Rectal smooth muscle tissue (tissue), 1 donor: ENCODE data around the gene ATP7B.
A peak's percentile ranks its signal among the peaks of the same experiment; 100 is the strongest.

Experiments
- H3K27ac ChIP-seq: one replicate; pipeline ENCODE4 v1.7.0; 2013; ENCODE audit warnings: low read depth, low read length, inconsistent platforms
- H3K27me3 ChIP-seq: one replicate; pipeline ENCODE4 v1.7.0; 2013; ENCODE audit warnings: low read length; ENCODE audit not compliant: control insufficient read depth, insufficient read depth
- H3K36me3 ChIP-seq: one replicate; pipeline ENCODE4 v1.7.0; 2013; ENCODE audit warnings: low read length; ENCODE audit not compliant: control insufficient read depth, insufficient read depth
- H3K4me1 ChIP-seq: one replicate; pipeline ENCODE4 v1.7.0; 2013; ENCODE audit warnings: low read length; ENCODE audit not compliant: control insufficient read depth, insufficient read depth
- H3K4me3 ChIP-seq: one replicate; pipeline ENCODE4 v1.7.0; 2013; ENCODE audit warnings: low read length
- H3K9ac ChIP-seq: one replicate; pipeline ENCODE4 v1.7.0; 2013; ENCODE audit warnings: low read length

The ATP7B gene

GRCh38 chr13:52003541-52003940 lies 7.7 kb downstream of the ATP7B start:
- H3K36me3 ChIP-seq: no peaks in the 10 kb centered on the region
- H3K4me1 ChIP-seq: peaks cover 7% of the 10 kb centered on the region
- no peak overlapping the region for H3K27ac ChIP-seq
- H3K27me3 ChIP-seq: no peaks in the 10 kb centered on the region
- H3K4me3 ChIP-seq: no peak overlapping the region
- H3K9ac ChIP-seq: no peak overlapping the region

- H3K4me1 ChIP-seq: peaks cover 7% of the 10 kb centered on the region
- no peak overlapping the region for H3K9ac ChIP-seq
- no peak overlapping the region for H3K27ac ChIP-seq
- H3K4me3 ChIP-seq: no peak overlapping the region
- H3K36me3 ChIP-seq: no peaks in the 10 kb centered on the region
- no peaks in the 10 kb centered on the region for H3K27me3 ChIP-seq
Measured at GRCh38 chr13:52002361-52002760, 8.9 kb downstream of the ATP7B start.

- H3K27ac ChIP-seq: no peak overlapping the region
- no peak overlapping the region for H3K9ac ChIP-seq
- H3K36me3 ChIP-seq: no peaks in the 10 kb centered on the region
- H3K4me1 ChIP-seq: peaks cover 11% of the 10 kb centered on the region
- no peak overlapping the region for H3K4me3 ChIP-seq
- H3K27me3 ChIP-seq: no peaks in the 10 kb centered on the region
Measured at GRCh38 chr13:52001120-52001731, 10.0 kb downstream of the ATP7B start.

- H3K36me3 ChIP-seq: no peaks in the 10 kb centered on the region
- H3K4me1 ChIP-seq: peaks cover 11% of the 10 kb centered on the region
- H3K4me3 ChIP-seq: peak overlapping the region; percentile 28
- no peak overlapping the region for H3K9ac ChIP-seq
- H3K27me3 ChIP-seq: no peaks in the 10 kb centered on the region
- H3K27ac ChIP-seq: no peak overlapping the region
Measured at GRCh38 chr13:51999921-52000320, 11.3 kb downstream of the ATP7B start.

- no peaks in the 10 kb centered on the region for H3K27me3 ChIP-seq
- H3K27ac ChIP-seq: no peak overlapping the region
- peaks cover 11% of the 10 kb centered on the region for H3K4me1 ChIP-seq
- H3K9ac ChIP-seq: no peak overlapping the region
- peak overlapping the region; percentile 28 for H3K4me3 ChIP-seq
- no peaks in the 10 kb centered on the region for H3K36me3 ChIP-seq
Measured at GRCh38 chr13:51999510-51999911, 11.7 kb downstream of the ATP7B start.

- no peaks in the 10 kb centered on the region for H3K36me3 ChIP-seq
- no peaks in the 10 kb centered on the region for H3K27me3 ChIP-seq
- peak overlapping the region; percentile 13 for H3K27ac ChIP-seq
- no peak overlapping the region for H3K4me3 ChIP-seq
- H3K9ac ChIP-seq: no peak overlapping the region
- peaks cover 11% of the 10 kb centered on the region for H3K4me1 ChIP-seq
Measured at GRCh38 chr13:51998723-51999509, 12.3 kb downstream of the ATP7B start.

GRCh38 chr13:51997641-51998330 lies 13.5 kb downstream of the ATP7B start:
- Histone ChIP-seq H3K4me3 (no peak overlapping the region), H3K9ac (no peak overlapping the region), H3K27ac (no peak overlapping the region), H3K36me3 (no peaks in the 10 kb centered on the region), H3K27me3 (no peaks in the 10 kb centered on the region), H3K4me1 (peaks cover 11% of the 10 kb centered on the region)

GRCh38 chr13:51997186-51997585 lies 14.1 kb downstream of the ATP7B start:
- H3K27me3 ChIP-seq: no peaks in the 10 kb centered on the region
- H3K4me3 ChIP-seq: no peak overlapping the region
- H3K4me1 ChIP-seq: peaks cover 11% of the 10 kb centered on the region
- no peaks in the 10 kb centered on the region for H3K36me3 ChIP-seq
- H3K27ac ChIP-seq: no peak overlapping the region
- no peak overlapping the region for H3K9ac ChIP-seq

GRCh38 chr13:51996641-51997040 lies 14.6 kb downstream of the ATP7B start:
- H3K27ac ChIP-seq: no peak overlapping the region
- no peaks in the 10 kb centered on the region for H3K27me3 ChIP-seq
- no peak overlapping the region for H3K9ac ChIP-seq
- no peaks in the 10 kb centered on the region for H3K36me3 ChIP-seq
- H3K4me1 ChIP-seq: peaks cover 11% of the 10 kb centered on the region
- H3K4me3 ChIP-seq: no peak overlapping the region

- H3K4me1 ChIP-seq: peaks cover 11% of the 10 kb centered on the region
- H3K9ac ChIP-seq: no peak overlapping the region
- no peaks in the 10 kb centered on the region for H3K27me3 ChIP-seq
- H3K4me3 ChIP-seq: peak overlapping the region; percentile 19
- H3K27ac ChIP-seq: peak overlapping the region; percentile 40
- H3K36me3 ChIP-seq: no peaks in the 10 kb centered on the region
Measured at GRCh38 chr13:51995677-51996551, 15.3 kb downstream of the ATP7B start.

- Histone ChIP-seq H3K4me1 (peaks cover 4% of the 10 kb centered on the region), H3K27me3 (no peaks in the 10 kb centered on the region)
Measured at GRCh38 chr13:51993713-51994112, 17.5 kb downstream of the ATP7B start.

More at GRCh38 chr13:51993713-51994112, 17.5 kb downstream of the ATP7B start:
- Histone ChIP-seq H3K27ac (no peak overlapping the region), H3K9ac (no peak overlapping the region), H3K36me3 (no peaks in the 10 kb centered on the region), H3K4me3 (no peak overlapping the region)
